HG03457 (cell line): Measurements from ENCODE around the gene SEH1L.
"Not testable (repeated sequence)": the region's sequence is repeated elsewhere in the genome, so short reads cannot be mapped to it uniquely, and the experiment has no call there.

Experiments used
- ATAC-seq: cut with Tn5 transposase; IDR thresholded peaks from one replicate; pipeline ENCODE4 v1.9.1; 2021; ENCODE audit warnings: moderate number of reproducible peaks; ENCODE audit not compliant: unreplicated experiment

SEH1L gene

GRCh38 chr18:12943215-12943614 is 4.6 kb upstream of the SEH1L start:
- ATAC-seq, result no peak

DNA sequence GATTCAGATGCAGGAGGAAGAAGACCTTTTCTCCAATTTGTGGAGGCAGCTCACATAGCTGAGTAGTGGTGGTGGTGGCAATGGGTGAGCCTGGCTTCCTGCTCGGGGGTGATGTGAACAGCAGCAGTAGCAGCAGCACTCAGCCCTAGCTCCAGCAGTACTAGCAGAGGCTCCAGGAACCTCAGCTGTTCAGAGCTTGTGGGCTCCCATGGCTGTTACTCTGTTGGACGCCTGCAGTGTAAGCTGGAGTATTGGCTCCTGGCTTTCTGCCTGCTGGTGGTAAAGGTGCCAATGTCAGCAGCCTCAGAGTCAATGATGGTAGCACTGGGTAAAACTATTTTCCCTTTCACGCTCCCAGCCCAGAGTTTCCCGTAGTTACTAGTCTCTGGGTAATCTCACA is 3.1 kb upstream of the SEH1L start:
- no peak for ATAC-seq

- ATAC-seq, result no peak
These were observed 1.1 kb upstream of the SEH1L start for GRCh38 chr18:12946549-12947284.

- peak; percentile 59 for ATAC-seq
These were observed 416 bp downstream of the SEH1L start for GRCh38 chr18:12948050-12948804.

- no peak for ATAC-seq
These were observed 10.7 kb downstream of the SEH1L start for GRCh38 chr18:12958478-12958877.

DNA sequence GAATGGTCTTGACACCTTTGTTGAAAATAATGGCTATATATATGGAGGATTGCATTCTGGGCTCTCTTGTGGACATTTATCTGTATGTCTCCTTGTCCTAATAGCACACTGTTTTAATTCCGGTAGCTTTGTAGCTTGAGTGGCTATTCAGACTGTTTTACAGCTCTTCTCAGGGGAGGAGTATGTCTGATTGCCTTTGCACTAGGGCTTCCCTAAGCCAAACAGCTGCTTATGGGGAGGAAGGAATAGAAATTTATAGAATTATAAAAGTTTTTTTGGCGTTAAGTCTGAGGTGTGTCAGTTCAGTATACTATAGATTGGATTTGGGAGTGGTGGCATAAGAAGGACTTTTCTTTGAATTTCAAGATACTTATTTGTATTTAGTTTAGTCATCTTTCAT is 12.6 kb downstream of the SEH1L start:
- no peak for ATAC-seq

DNA sequence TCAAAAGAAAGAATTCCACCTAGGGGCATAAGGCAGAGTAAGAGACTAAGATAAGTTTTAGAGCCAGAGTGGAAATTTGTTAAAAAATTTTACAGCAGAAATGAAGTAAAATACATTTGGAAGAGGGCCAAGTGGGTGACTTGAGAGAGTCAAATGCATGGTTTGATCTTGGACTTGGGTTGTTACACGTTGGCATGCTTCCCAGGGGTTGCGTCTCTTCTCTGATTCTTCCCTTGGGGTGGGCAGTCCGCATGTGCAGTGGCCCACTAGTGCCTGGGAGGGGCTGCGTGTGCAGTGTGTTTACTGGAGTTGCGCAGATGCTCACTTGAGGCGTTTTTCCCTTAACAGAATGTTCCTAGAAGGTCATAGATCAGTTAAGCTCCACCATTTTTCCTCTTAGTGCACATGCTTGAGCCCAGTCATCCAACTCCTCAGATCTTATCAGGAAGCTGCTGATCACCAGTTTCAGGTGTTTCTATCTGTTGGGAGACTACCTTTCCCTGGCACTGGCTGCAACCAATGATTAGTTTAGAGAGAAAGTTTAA is 13.1 kb downstream of the SEH1L start:
- ATAC-seq, result no peak

DNA sequence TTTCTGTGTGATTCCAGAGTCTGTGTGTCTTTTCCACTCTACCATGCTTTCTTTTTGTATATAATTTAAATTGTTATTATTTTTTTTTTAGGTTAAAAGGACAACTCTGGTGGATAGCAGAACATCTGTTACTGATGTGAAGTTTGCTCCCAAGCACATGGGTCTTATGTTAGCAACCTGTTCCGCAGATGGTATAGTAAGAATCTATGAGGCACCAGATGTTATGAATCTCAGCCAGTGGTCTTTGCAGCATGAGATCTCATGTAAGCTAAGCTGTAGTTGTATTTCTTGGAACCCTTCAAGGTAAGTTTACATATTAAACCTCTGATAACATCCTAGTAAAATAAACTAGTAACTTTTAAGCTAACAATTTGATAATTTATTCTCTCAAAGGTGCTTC is 15.3 kb downstream of the SEH1L start:
- ATAC-seq, result no peak

GRCh38 chr18:12968115-12968514 is 20.3 kb downstream of the SEH1L start:
- no peak for ATAC-seq

DNA sequence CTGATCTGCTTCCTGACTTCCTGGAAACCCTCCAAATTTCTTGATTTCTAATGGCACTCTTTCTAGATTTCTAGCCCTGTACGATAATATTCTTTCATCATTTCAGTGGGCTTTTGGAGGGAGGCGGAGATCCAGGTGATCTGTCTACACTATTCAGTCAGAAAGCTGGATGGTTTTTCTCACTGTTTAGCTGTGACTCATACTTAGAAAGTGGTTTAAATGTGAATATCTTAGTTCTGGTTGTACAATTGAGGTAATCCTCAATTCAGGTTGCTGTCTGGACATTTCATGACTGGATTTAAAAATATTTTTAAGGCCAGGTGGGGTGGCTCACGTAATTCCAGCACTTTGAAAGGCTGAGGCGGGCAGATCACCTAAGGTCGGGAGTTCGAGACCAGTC is 20.8 kb downstream of the SEH1L start:
- no peak for ATAC-seq

DNA sequence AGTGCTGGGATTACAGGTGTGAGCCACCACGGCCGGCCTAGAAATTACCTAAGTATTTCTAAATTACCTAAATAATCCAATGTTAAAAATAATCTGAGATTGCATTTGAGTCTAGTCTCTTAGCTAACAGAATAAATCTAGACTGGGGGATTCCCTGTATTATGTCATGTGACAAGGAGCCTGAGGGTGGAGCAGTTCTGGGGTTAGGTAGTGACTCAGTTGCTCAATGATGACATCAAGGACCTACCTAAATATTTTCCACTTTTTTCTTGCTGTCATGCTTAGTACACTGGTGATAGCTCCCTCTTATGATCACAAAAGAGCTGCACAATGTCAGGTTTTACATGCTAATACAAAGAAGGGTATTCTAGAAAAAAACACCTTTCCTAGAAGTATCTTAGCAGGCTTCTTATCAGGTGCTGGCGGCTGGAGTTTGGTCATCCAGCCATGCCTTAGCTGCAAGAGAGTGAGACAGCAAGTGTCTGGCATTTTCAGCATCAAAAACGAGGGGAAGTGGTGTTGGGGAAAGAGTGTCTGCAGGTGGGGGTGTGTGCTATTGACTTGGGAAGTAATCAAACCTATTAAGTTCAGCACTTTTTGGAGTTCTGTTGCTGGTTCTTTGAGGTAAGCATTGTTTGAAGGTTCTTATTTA is 25.9 kb downstream of the SEH1L start:
- ATAC-seq, result no peak

- ATAC-seq, result no peak
These were observed 27.7 kb downstream of the SEH1L start for GRCh38 chr18:12975488-12975887.

GRCh38 chr18:12976305-12976704 is 28.5 kb downstream of the SEH1L start:
- ATAC-seq, result no peak

DNA sequence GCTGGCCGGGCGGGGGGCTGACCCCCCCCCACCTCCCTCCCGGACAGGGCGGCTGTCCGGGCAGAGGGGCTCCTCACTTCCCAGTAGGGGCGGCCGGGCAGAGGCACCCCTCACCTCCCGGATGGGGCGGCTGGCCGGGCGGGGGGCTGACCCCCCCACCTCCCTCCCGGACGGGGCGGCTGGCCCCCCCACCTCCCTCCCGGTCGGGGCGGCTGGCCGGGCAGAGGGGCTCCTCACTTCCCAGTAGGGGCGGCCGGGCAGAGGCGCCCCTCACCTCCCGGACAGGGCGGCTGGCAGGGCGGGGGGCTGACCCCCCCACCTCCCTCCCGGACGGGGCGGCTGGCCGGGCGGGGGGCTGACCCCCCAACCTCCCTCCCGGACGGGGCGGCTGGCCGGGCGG is 32.3 kb downstream of the SEH1L start:
- ATAC-seq, result not testable (repeated sequence)

- ATAC-seq, result no peak
These were observed 41.7 kb downstream of the SEH1L start for GRCh38 chr18:12989397-12990122.

DNA sequence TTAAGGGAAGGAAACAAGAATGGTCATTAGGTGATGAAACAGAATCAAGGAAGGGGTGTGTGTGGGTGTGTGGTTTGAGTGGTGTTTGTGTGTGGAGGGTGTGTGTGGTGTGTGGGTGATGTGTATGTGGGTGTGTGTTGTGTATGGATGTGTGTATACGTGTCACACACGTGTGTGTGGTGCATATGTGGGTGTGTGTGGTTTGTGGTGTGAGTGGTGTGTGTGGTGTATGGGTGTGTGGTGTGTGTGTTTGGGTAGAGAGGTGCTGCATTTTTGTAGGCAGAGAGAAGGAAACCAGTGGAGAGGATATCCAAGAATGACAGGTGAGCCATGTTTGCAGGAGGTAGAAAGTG is 42.3 kb downstream of the SEH1L start:
- ATAC-seq, result no peak

GRCh38 chr18:12990641-12990966 is 42.8 kb downstream of the SEH1L start:
- ATAC-seq, result peak; percentile 5

DNA sequence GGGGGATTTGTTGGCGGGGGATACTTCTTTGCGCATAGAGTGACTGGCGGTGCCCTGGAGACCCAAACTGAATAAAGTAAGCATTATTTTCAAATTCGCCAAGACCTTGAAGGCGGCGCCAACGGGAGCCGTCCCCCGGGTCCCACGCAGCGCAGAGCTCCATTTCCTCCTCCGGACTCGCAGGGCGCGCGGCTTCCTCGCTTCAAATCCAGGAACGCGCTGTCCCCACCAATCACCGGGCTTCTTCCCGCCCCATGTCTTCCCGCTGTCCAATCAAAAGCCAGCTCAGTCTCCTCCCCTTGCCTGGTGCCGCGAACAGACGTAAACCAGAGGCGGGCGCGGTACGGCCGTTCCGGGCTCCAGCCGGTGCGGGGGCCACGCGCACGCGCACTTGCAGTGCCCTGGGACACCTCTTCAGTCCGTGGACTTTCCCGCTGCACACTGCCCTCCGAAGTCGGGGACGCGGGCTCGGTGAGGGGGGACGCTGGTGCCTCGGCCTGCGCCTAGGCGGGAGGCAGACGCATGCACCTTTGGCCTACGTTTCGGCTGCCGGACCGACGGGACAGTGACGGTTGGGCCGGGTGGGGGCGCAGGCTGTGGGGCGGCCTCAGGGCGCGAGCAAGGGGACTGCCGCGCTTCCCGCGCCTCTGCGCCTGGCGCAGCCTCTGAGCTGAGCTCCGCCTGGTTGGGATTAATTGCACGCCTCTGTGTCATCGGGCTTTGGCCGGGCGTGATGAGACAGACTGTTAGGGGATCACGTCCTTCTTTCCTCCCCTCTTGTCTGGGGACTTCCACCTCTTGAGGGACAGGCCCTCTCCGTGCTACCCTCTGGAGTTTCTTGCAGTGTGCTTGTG is 43.4 kb downstream of the SEH1L start, which contains the start of gene CEP192:
TSS of gene CEP192 (plus strand) at position 396 of the 854 bp plus-strand sequence. CDS start 8,063 bp downstream, outside the sequence.
- ATAC-seq, result peak; percentile 78

- no peak for ATAC-seq
These were observed 44.0 kb downstream of the SEH1L start for GRCh38 chr18:12991821-12992179.

GRCh38 chr18:12993439-12993838 is 45.6 kb downstream of the SEH1L start:
- ATAC-seq, result no peak
